GM12891 (cell line): ENCODE results near the gene TMPRSS2.

Source experiments
- POLR2A ChIP-seq: IDR thresholded peaks from 2 replicates; pipeline ENCODE4 v1.6.1; 2011; ENCODE audit warnings: low read depth, low read length, control low read depth
- POLR2AphosphoS5 ChIP-seq: IDR thresholded peaks from 2 replicates; pipeline ENCODE4 v1.6.1; 2011; ENCODE audit warnings: low read depth, low read length, control low read depth
- TAF1 ChIP-seq: IDR thresholded peaks from 2 replicates; pipeline ENCODE4 v1.6.1; 2011; ENCODE audit warnings: low read depth, low read length, control low read depth

- TF ChIP-seq POLR2A (no peak), TAF1 (no peak), POLR2AphosphoS5 (no peak)
These were observed 30.2 kb downstream of the TMPRSS2 start for GRCh38 chr21:41477641-41478318.
